A549 (cell line): ENCODE data around the gene C1QTNF1. TPM values are rescaled to one million over a fixed set of nuclear protein-coding genes. Genes with fewer than 3 reads are reported as not detected.

ENCODE experiments used
- ATAC-seq, 2 experiments: fragments of 200-7000 bp in 1 of 2; fragments of >200 bp in 1 of 2; cut with Nextera tagmentation in 1 of 2; cut with Tn5 transposase in 1 of 2; 3 replicates each; pipeline versions ENCODE4 v1.8.0 to v1.9.1; 2018 to 2020; ENCODE audit warnings: mild to moderate bottlenecking in 1 of 2, moderate library complexity in 1 of 2
- CTCF ChIA-PET: fragments of 300-600 bp; sonication (Branson Sonifier 250); formaldehyde crosslinking; extraction: SDS; loops from one replicate; lab custom pipeline; 2021; ENCODE audit warnings: antibody characterized with exemption, inconsistent platforms; lab: Yijun Ruan, JAX
- POLR2A ChIA-PET: fragments of 350-600 bp; formaldehyde crosslinking; extraction: SDS; loops from one replicate; lab custom pipeline; 2021; ENCODE audit warnings: antibody characterized with exemption, inconsistent platforms; lab: Yijun Ruan, JAX
- DNase-seq, 2 experiments: peaks; one replicate each; pipeline versions ENCODE4 v3.0.0 to v3.0.0-alpha.2; 2011 to 2016; ENCODE audit warnings: low read depth in 1 of 2, low spot score in 1 of 2
- FAIRE-seq: peaks from 2 replicates; lab custom pipeline; 2011; peaks lifted over from hg19 to GRCh38; lab: Jason Lieb, UNC
- H3K27ac ChIP-seq, 2 experiments: fragments of >200 bp; sonication (Bioruptor Twin); formaldehyde crosslinking; 3 replicates each; pipeline ENCODE4 v1.5.1; 2016 to 2017
- H3K4me1 ChIP-seq: fragments of >200 bp; sonication (Bioruptor Twin); formaldehyde crosslinking; 3 replicates; pipeline ENCODE4 v1.6.1; 2016
- H3K4me2 ChIP-seq: fragments of >200 bp; sonication (Bioruptor Twin); formaldehyde crosslinking; 3 replicates; pipeline ENCODE4 v1.6.1; 2016
- H3K4me3 ChIP-seq: fragments of >200 bp; sonication (Bioruptor Twin); formaldehyde crosslinking; 3 replicates; pipeline ENCODE4 v1.5.1; 2016
- H3K9me3 ChIP-seq: fragments of >200 bp; sonication (Bioruptor Twin); formaldehyde crosslinking; 3 replicates; pipeline ENCODE4 v1.6.1; 2016
- BCL3 ChIP-seq: fragments of >200 bp; sonication (Bioruptor Twin); formaldehyde crosslinking; IDR thresholded peaks from 3 replicates; pipeline ENCODE4 v1.6.1; 2016
- CBX2 ChIP-seq: fragments of 200-600 bp; sonication (generic); IDR thresholded peaks from 2 replicates; pipeline ENCODE4 v1.6.1; 2016; ENCODE audit warnings: low read depth, mild to moderate bottlenecking, borderline replicate concordance
- CHD2 ChIP-seq: fragments of 150-350 bp; IDR thresholded peaks from 2 replicates; pipeline ENCODE4 v1.6.1; 2014; ENCODE audit warnings: low read length; ENCODE audit not compliant: partially characterized antibody
- E2F6 ChIP-seq: IDR thresholded peaks from 2 replicates; pipeline ENCODE4 v1.6.1; 2012; ENCODE audit warnings: low read depth, borderline replicate concordance
- ESRRA ChIP-seq: fragments of 150-350 bp; IDR thresholded peaks from 2 replicates; pipeline ENCODE4 v1.6.1; 2014; ENCODE audit warnings: mild to moderate bottlenecking, low read length, borderline replicate concordance
- FOSB ChIP-seq: fragments of 250-450 bp; sonication (Bioruptor Pico); IDR thresholded peaks from 2 replicates; pipeline ENCODE4 v1.5.0; 2020; ENCODE audit warnings: mild to moderate bottlenecking, moderate library complexity
- HOXB13 ChIP-seq: fragments of 250-450 bp; sonication (Bioruptor Pico); IDR thresholded peaks from 2 replicates; pipeline ENCODE4 v1.5.0; 2020; ENCODE audit warnings: low read depth, mild to moderate bottlenecking, moderate library complexity
- JUN ChIP-seq, 2 experiments: fragments of >200 bp; sonication (Bioruptor Twin); formaldehyde crosslinking; IDR thresholded peaks; 2 replicates in 1 of 2; 3 replicates in 1 of 2; pipeline ENCODE4 v1.6.1; 2016 to 2017
- KDM5A ChIP-seq: fragments of 200-600 bp; sonication (generic); IDR thresholded peaks from 2 replicates; pipeline ENCODE4 v1.6.1; 2016; ENCODE audit warnings: antibody characterized with exemption, mild to moderate bottlenecking
- NR3C1 ChIP-seq: fragments of >200 bp; sonication (Bioruptor Twin); formaldehyde crosslinking; IDR thresholded peaks from 3 replicates; pipeline ENCODE4 v1.6.1; 2017
- PHF8 ChIP-seq: fragments of 200-600 bp; sonication (generic); IDR thresholded peaks from 2 replicates; pipeline ENCODE4 v1.6.1; 2016; ENCODE audit warnings: low read depth, mild to moderate bottlenecking, antibody characterized with exemption, moderate library complexity, borderline replicate concordance
- RARB ChIP-seq: fragments of 250-450 bp; sonication (Bioruptor Pico); IDR thresholded peaks from 2 replicates; pipeline ENCODE4 v1.8.0; 2021; ENCODE audit warnings: mild to moderate bottlenecking, moderate library complexity
- RCOR1 ChIP-seq: fragments of 150-350 bp; IDR thresholded peaks from 2 replicates; pipeline ENCODE4 v1.6.1; 2014; ENCODE audit warnings: antibody characterized with exemption, low read length, low read depth
- RFX5 ChIP-seq: fragments of 450-650 bp; IDR thresholded peaks from 2 replicates; pipeline ENCODE4 v1.7.1; 2014; ENCODE audit warnings: antibody characterized with exemption, mild to moderate bottlenecking, moderate library complexity
- SREBF2 ChIP-seq: fragments of 450-650 bp; IDR thresholded peaks from 2 replicates; pipeline ENCODE4 v1.6.1; 2014; ENCODE audit warnings: mild to moderate bottlenecking, moderate library complexity
- TP53 ChIP-seq: fragments of 250-450 bp; sonication (Bioruptor Pico); IDR thresholded peaks from 2 replicates; pipeline ENCODE4 v1.5.0; 2021; ENCODE audit warnings: mild to moderate bottlenecking, moderate library complexity
- WGBS: methylation state at CpG from one replicate; pipeline ENCODE4 v1.1.6; 2017; ENCODE audit errors: missing lambda C conversion rate; 5-methylcytosine and 5-hydroxymethylcytosine counted together
- polyA plus RNA-seq, 4 experiments: library from polyadenylated mRNA; depleted of rRNA in 3 of 4; stranded (reverse); fragments of >200 nt; fragmentation: RNase III in 1 of 4; extraction: RNeasy Plus Mini Kit Qiagen cat#74134 plus additional on column Dnase treatment in 1 of 4; gene quantifications; 2 replicates in 3 of 4; 3 replicates in 1 of 4; pipeline ENCODE4 v1.2.3, GENCODE V29; 2011 to 2017
- TF ChIP-seq, protein P1 (sequence below): fragments of 200-600 bp; sonication (generic); IDR thresholded peaks from 2 replicates; pipeline ENCODE4 v1.6.1; 2016; ENCODE audit warnings: antibody characterized with exemption, mild to moderate bottlenecking, moderate library complexity
- TF ChIP-seq, protein P2 (sequence below): IDR thresholded peaks from 2 replicates; pipeline ENCODE4 v1.6.1; 2012
- TF ChIP-seq, protein P3 (sequence below): fragments of 450-650 bp; IDR thresholded peaks from 2 replicates; pipeline ENCODE4 v1.6.1; 2014; ENCODE audit warnings: antibody characterized with exemption
- TF ChIP-seq, protein P4 (sequence below): IDR thresholded peaks from 2 replicates; pipeline ENCODE4 v1.6.1; 2012
- TF ChIP-seq, protein P5 (sequence below): fragments of 150-350 bp; IDR thresholded peaks from 2 replicates; pipeline ENCODE4 v1.6.1; 2014; ENCODE audit warnings: low read depth, mild to moderate bottlenecking, low read length

C1QTNF1 gene
- polyA plus RNA-seq, 2 of the 4 experiments (the other 2 are of a cell fraction) = 10.2 to 26.1 TPM

GRCh38 chr17:78979780-78980623 lies 44.0 kb upstream of the C1QTNF1 start, which contains the start of gene LGALS3BP:
TSS of gene LGALS3BP (minus strand) at chr17:78979923. CDS start at chr17:78977191, 2,732 bp downstream.
- FAIRE-seq = no peak
- CTCF ChIA-PET = interaction anchor here (0.8 to 10.5 kb wide), 6 partner anchors 8 to 803 kb away, joined by 3 to 169 read pairs (median 38); no protein-coding TSS in a partner anchor
- no peaks in the 10 kb centered on the region for H3K9me3 ChIP-seq
- DNase-seq = peak; percentile 45 to 85
- peak; percentile 44 to 73 for ATAC-seq
- peaks cover 15% of the 10 kb centered on the region; the same call in 2 of the 3 replicates for H3K4me1 ChIP-seq
- POLR2A ChIA-PET = no interaction called here
- H3K4me3 ChIP-seq = peak within 1 kb of the TSS; percentile 25
- TF ChIP-seq, protein P1, sequence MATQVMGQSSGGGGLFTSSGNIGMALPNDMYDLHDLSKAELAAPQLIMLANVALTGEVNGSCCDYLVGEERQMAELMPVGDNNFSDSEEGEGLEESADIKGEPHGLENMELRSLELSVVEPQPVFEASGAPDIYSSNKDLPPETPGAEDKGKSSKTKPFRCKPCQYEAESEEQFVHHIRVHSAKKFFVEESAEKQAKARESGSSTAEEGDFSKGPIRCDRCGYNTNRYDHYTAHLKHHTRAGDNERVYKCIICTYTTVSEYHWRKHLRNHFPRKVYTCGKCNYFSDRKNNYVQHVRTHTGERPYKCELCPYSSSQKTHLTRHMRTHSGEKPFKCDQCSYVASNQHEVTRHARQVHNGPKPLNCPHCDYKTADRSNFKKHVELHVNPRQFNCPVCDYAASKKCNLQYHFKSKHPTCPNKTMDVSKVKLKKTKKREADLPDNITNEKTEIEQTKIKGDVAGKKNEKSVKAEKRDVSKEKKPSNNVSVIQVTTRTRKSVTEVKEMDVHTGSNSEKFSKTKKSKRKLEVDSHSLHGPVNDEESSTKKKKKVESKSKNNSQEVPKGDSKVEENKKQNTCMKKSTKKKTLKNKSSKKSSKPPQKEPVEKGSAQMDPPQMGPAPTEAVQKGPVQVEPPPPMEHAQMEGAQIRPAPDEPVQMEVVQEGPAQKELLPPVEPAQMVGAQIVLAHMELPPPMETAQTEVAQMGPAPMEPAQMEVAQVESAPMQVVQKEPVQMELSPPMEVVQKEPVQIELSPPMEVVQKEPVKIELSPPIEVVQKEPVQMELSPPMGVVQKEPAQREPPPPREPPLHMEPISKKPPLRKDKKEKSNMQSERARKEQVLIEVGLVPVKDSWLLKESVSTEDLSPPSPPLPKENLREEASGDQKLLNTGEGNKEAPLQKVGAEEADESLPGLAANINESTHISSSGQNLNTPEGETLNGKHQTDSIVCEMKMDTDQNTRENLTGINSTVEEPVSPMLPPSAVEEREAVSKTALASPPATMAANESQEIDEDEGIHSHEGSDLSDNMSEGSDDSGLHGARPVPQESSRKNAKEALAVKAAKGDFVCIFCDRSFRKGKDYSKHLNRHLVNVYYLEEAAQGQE = no peak
- TF ChIP-seq, protein P2, sequence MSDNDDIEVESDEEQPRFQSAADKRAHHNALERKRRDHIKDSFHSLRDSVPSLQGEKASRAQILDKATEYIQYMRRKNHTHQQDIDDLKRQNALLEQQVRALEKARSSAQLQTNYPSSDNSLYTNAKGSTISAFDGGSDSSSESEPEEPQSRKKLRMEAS = 0 out of 2 replicates have a peak, but pooled peaks have one; percentile 23
- TF ChIP-seq KDM5A = no peak
- TF ChIP-seq, protein P3, sequence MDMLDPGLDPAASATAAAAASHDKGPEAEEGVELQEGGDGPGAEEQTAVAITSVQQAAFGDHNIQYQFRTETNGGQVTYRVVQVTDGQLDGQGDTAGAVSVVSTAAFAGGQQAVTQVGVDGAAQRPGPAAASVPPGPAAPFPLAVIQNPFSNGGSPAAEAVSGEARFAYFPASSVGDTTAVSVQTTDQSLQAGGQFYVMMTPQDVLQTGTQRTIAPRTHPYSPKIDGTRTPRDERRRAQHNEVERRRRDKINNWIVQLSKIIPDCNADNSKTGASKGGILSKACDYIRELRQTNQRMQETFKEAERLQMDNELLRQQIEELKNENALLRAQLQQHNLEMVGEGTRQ = peak; percentile 3; the same call in 1 of the 2 replicates
- WGBS = 73% methylated on average over 16 of the region's 16 CpGs
- peak within 1 kb of the TSS; percentile 59 to 82 for H3K27ac ChIP-seq
- H3K4me2 ChIP-seq = peak within 1 kb of the TSS; percentile 68

GRCh38 chr17:78980624-78980972 lies 43.4 kb upstream of the C1QTNF1 start:
- FAIRE-seq (no peak), ATAC-seq (no peak), DNase-seq (no peak)
- WGBS = 75% methylated on average over 6 of the region's 8 CpGs
- Histone ChIP-seq H3K4me1 (peaks cover 10% of the 10 kb centered on the region; the same call in 1 of the 3 replicates), H3K9me3 (no peaks in the 10 kb centered on the region), H3K4me3 (no peak overlapping the region), H3K4me2 (no peak overlapping the region), H3K27ac (peak overlapping the region in 1 of 2 experiments; percentile 82; a peak in 4 of 6 replicates)
- ChIA-PET POLR2A (no interaction called here), CTCF (interaction anchor here (0.8 to 10.2 kb wide), 4 partner anchors 9 to 804 kb away, joined by 3 to 99 read pairs (median 38); no protein-coding TSS in a partner anchor)
- TF ChIP-seq BCL3 = no peak
- TF ChIP-seq TP53 (CRISPR knock-in tag) = no peak
- TF ChIP-seq, protein P4, sequence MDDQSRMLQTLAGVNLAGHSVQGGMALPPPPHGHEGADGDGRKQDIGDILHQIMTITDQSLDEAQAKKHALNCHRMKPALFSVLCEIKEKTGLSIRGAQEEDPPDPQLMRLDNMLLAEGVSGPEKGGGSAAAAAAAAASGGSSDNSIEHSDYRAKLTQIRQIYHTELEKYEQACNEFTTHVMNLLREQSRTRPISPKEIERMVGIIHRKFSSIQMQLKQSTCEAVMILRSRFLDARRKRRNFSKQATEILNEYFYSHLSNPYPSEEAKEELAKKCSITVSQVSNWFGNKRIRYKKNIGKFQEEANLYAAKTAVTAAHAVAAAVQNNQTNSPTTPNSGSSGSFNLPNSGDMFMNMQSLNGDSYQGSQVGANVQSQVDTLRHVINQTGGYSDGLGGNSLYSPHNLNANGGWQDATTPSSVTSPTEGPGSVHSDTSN = no peak
- no peak for TF ChIP-seq CHD2
- no peak for TF ChIP-seq E2F6
- TF ChIP-seq RCOR1 = no peak
- no peak for TF ChIP-seq JUN (IDR thresholded peaks at IDR 0.05)
- no peak for TF ChIP-seq NR3C1
- TF ChIP-seq SREBF2 = no peak
- no peak for TF ChIP-seq PHF8
- TF ChIP-seq HOXB13 (CRISPR knock-in tag) = no peak
- TF ChIP-seq, protein P5, sequence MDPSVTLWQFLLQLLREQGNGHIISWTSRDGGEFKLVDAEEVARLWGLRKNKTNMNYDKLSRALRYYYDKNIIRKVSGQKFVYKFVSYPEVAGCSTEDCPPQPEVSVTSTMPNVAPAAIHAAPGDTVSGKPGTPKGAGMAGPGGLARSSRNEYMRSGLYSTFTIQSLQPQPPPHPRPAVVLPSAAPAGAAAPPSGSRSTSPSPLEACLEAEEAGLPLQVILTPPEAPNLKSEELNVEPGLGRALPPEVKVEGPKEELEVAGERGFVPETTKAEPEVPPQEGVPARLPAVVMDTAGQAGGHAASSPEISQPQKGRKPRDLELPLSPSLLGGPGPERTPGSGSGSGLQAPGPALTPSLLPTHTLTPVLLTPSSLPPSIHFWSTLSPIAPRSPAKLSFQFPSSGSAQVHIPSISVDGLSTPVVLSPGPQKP = no peak
- TF ChIP-seq CBX2 = no peak
- no peak for TF ChIP-seq FOSB (CRISPR knock-in tag)
- no peak for TF ChIP-seq ESRRA
- TF ChIP-seq RFX5 = no peak
- TF ChIP-seq RARB = no peak
